Endothelial cell (in vitro differentiated cells): ENCODE measurements around the gene OTUB2. TPM values are rescaled to one million over a fixed set of nuclear protein-coding genes. Genes with fewer than 3 reads are reported as not detected.

Source experiments
- DNase-seq: peaks from one replicate; pipeline ENCODE4 v3.0.0; 2021; ENCODE audit warnings: low spot score
- H3K27ac Mint-ChIP-seq: one replicate; pipeline ENCODE4 v1.8.0; 2021; ENCODE audit warnings: mixed read lengths, inconsistent platforms; ENCODE audit not compliant: unreplicated experiment
- H3K27me3 Mint-ChIP-seq: one replicate; pipeline ENCODE4 v1.8.0; 2021; ENCODE audit warnings: mild to moderate bottlenecking, moderate library complexity, mixed read lengths, inconsistent platforms; ENCODE audit not compliant: unreplicated experiment
- H3K36me3 Mint-ChIP-seq: one replicate; pipeline ENCODE4 v1.8.0; 2021; ENCODE audit warnings: mild to moderate bottlenecking, low read depth, mixed read lengths, inconsistent platforms; ENCODE audit not compliant: unreplicated experiment
- H3K4me1 Mint-ChIP-seq: one replicate; pipeline ENCODE4 v1.8.0; 2021; ENCODE audit warnings: mild to moderate bottlenecking, mixed read lengths, inconsistent platforms; ENCODE audit not compliant: unreplicated experiment
- H3K4me3 Mint-ChIP-seq: one replicate; pipeline ENCODE4 v1.8.0; 2021; ENCODE audit warnings: mild to moderate bottlenecking, mixed read lengths, inconsistent platforms; ENCODE audit not compliant: unreplicated experiment
- H3K9me3 Mint-ChIP-seq: one replicate; pipeline ENCODE4 v1.8.0; 2021; ENCODE audit warnings: mixed read lengths, inconsistent platforms; ENCODE audit not compliant: unreplicated experiment
- total RNA-seq: library from RNA; stranded (reverse); fragmentation: NEBNext Ultra II Directional; extraction: Animal tissue kit (Norgen Biotek cat#: 25700); gene quantifications from one replicate; pipeline ENCODE4 v1.2.1, GENCODE V29; 2021; ENCODE audit not compliant: unreplicated experiment
- TF ChIP-seq, protein P1 (sequence below): fragments of 200-600 bp; sonication (generic); IDR thresholded peaks from one replicate; pipeline ENCODE4 v1.5.0; 2021; ENCODE audit warnings: antibody characterized with exemption; ENCODE audit not compliant: unreplicated experiment

The OTUB2 gene
- total RNA-seq, 1 donor from 2014 or later: 2.3 TPM

GRCh38 chr14:94074534-94074933, 48.4 kb downstream of the OTUB2 start:
- no peak overlapping the region for H3K4me3 Mint-ChIP-seq
- peaks cover 14% of the 10 kb centered on the region for H3K4me1 Mint-ChIP-seq
- H3K36me3 Mint-ChIP-seq: peaks cover 33% of the 10 kb centered on the region
- H3K9me3 Mint-ChIP-seq: peaks cover 9% of the 10 kb centered on the region
- TF ChIP-seq, protein P1, sequence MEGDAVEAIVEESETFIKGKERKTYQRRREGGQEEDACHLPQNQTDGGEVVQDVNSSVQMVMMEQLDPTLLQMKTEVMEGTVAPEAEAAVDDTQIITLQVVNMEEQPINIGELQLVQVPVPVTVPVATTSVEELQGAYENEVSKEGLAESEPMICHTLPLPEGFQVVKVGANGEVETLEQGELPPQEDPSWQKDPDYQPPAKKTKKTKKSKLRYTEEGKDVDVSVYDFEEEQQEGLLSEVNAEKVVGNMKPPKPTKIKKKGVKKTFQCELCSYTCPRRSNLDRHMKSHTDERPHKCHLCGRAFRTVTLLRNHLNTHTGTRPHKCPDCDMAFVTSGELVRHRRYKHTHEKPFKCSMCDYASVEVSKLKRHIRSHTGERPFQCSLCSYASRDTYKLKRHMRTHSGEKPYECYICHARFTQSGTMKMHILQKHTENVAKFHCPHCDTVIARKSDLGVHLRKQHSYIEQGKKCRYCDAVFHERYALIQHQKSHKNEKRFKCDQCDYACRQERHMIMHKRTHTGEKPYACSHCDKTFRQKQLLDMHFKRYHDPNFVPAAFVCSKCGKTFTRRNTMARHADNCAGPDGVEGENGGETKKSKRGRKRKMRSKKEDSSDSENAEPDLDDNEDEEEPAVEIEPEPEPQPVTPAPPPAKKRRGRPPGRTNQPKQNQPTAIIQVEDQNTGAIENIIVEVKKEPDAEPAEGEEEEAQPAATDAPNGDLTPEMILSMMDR: no peak
- peaks cover 3% of the 10 kb centered on the region for H3K27me3 Mint-ChIP-seq
- no peak overlapping the region for H3K27ac Mint-ChIP-seq
- DNase-seq: no peak

- H3K36me3 Mint-ChIP-seq: peaks cover 35% of the 10 kb centered on the region
- no peak overlapping the region for H3K4me3 Mint-ChIP-seq
Observed at GRCh38 chr14:94075008-94075407, 48.9 kb downstream of the OTUB2 start.

DNA sequence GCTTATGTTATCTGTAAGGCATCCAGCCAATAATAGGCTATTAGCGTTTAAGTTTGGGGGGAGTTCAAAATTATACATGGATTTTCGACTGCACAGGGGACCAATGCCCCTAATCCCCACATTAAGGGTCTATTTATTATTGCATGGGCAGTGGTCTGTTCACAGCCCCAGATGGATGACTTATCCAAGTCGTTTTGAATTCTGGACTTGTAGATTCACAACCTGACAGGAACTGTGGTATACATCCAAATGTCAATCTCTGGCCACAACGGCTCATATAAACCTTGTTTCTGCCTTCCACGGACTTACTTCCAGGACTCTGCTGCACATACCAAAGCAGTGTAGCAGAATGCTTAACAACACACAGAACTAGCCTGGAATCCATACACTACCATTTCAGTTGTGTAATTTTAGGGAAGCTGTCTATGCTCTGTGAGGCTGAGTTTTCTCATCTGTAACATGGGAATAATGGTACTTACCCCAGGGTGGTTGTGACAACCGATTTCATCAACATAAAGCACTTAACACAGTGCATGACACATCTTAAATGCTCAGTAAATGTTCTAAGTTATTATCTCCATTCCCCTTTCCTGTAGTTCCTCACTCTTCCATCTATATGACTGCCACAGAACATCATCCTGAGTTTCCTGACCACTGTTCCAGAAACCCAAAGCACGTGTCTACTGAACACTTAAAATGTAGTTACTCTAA, 51.1 kb downstream of the OTUB2 start:
- Mint-ChIP-seq H3K27me3 (peaks cover 5% of the 10 kb centered on the region), H3K4me3 (peak overlapping the region; percentile 11), H3K36me3 (peaks cover 26% of the 10 kb centered on the region), H3K4me1 (peaks cover 30% of the 10 kb centered on the region), H3K9me3 (peaks cover 2% of the 10 kb centered on the region), H3K27ac (no peak overlapping the region)
- DNase-seq: no peak
- TF ChIP-seq, protein P1: no peak

More at GRCh38 chr14:94075008-94075407, 48.9 kb downstream of the OTUB2 start:
- Mint-ChIP-seq H3K27me3 (peaks cover 5% of the 10 kb centered on the region), H3K4me1 (peaks cover 19% of the 10 kb centered on the region), H3K27ac (no peak overlapping the region), H3K9me3 (peaks cover 9% of the 10 kb centered on the region)
- DNase-seq: no peak
- TF ChIP-seq, protein P1: no peak

- peaks cover 30% of the 10 kb centered on the region for H3K4me1 Mint-ChIP-seq
- peaks cover 24% of the 10 kb centered on the region for H3K36me3 Mint-ChIP-seq
- no peak overlapping the region for H3K4me3 Mint-ChIP-seq
Observed at GRCh38 chr14:94077823-94078222, 51.7 kb downstream of the OTUB2 start.

More at GRCh38 chr14:94077823-94078222, 51.7 kb downstream of the OTUB2 start:
- no peak for DNase-seq
- TF ChIP-seq, protein P1: no peak
- Mint-ChIP-seq H3K9me3 (no peaks in the 10 kb centered on the region), H3K27ac (no peak overlapping the region), H3K27me3 (peaks cover 5% of the 10 kb centered on the region)
